Sigmoid colon (tissue), 7 donors: ENCODE results near the gene TMBIM1. TPM values are rescaled to one million over a fixed set of nuclear protein-coding genes. Genes with fewer than 3 reads are reported as not detected.

Experiments used
- DNase-seq: peaks from one replicate; pipeline ENCODE4 v3.0.0-alpha.2; 2019
- H3K27ac ChIP-seq, 4 donors: fragments of 200-600 bp; sonication (generic); one replicate each; pipeline ENCODE4 v1.5.1; 2016 to 2019; ENCODE audit warnings: mild to moderate bottlenecking in 1 of 4
- H3K27me3 ChIP-seq, 3 donors: fragments of 200-600 bp; sonication (generic); one replicate each; pipeline ENCODE4 v1.5.1; 2019; ENCODE audit warnings: mild to moderate bottlenecking in 1 of 3
- H3K36me3 ChIP-seq, 4 donors: fragments of 200-600 bp; sonication (generic); one replicate each; pipeline ENCODE4 v1.5.1; 2016 to 2019
- H3K4me1 ChIP-seq, 4 donors: fragments of 200-600 bp; sonication (generic); one replicate each; pipeline ENCODE4 v1.5.1; 2017 to 2019
- H3K4me3 ChIP-seq, 4 donors: fragments of 200-600 bp; sonication (generic); one replicate each; pipeline ENCODE4 v1.5.1; 2017 to 2019; ENCODE audit warnings: mild to moderate bottlenecking in 2 of 4, moderate library complexity in 1 of 4
- H3K9me3 ChIP-seq, 4 donors: fragments of 200-600 bp in 3 of 4; sonication (generic) in 3 of 4; one replicate each; pipeline versions ENCODE4 v1.5.1 to v1.6.1; 2013 to 2019
- CTCF ChIP-seq, 4 experiments: fragments of 450-650 bp in 3 of 4; fragments of 200-600 bp in 1 of 4; IDR thresholded peaks; one replicate each; pipeline ENCODE4 v1.5.1; 2016 to 2019; ENCODE audit warnings: antibody characterized with exemption in 4 of 4, mild to moderate bottlenecking in 3 of 4, moderate library complexity in 2 of 4
- EP300 ChIP-seq, 4 donors: sonication (generic); formaldehyde crosslinking; IDR thresholded peaks; one replicate each; pipeline ENCODE4 v1.6.1; 2017; ENCODE audit warnings: antibody characterized with exemption in 4 of 4
- POLR2A ChIP-seq, 2 donors: fragments of 450-650 bp; IDR thresholded peaks; one replicate each; pipeline ENCODE4 v1.6.1; 2016; ENCODE audit warnings: antibody characterized with exemption in 2 of 2, mild to moderate bottlenecking in 2 of 2, moderate library complexity in 2 of 2
- POLR2AphosphoS5 ChIP-seq, 4 donors: sonication (generic); formaldehyde crosslinking; IDR thresholded peaks; one replicate each; pipeline ENCODE4 v1.6.1; 2017; ENCODE audit warnings: antibody characterized with exemption in 4 of 4
- WGBS, 2 donors: extraction: QIAGEN DNeasy Blood & Tissue Kit; methylation state at CpG; one replicate each; pipeline ENCODE4 v1.1.7; 2013; 5-methylcytosine and 5-hydroxymethylcytosine counted together
- intact Hi-C: fragments of 100-400 bp; cut with DNase I; formaldehyde crosslinking; loops from one replicate; pipeline ENCODE4 v1.15.1; 2023
- polyA plus RNA-seq, 3 donors: library from polyadenylated mRNA; stranded (reverse); fragments of 200-250 nt; gene quantifications; one replicate each; pipeline ENCODE4 v1.2.3, GENCODE V29; 2013
- total RNA-seq, 4 donors: library from RNA; depleted of rRNA; stranded (reverse); fragments of >200 nt; gene quantifications; one replicate each; pipeline ENCODE4 v1.1.0, GENCODE V29; 2016
- donor health status: healthy with polysubstance abuse.
- donor health status: Bipolar disorder and iron deficiency.
- donor health status: healthy.

Gene TMBIM1
- total and polyA plus RNA-seq, 7 donors: 90.2 to 204 (median 139) TPM

- Histone ChIP-seq H3K4me1 (peaks cover 0 to 2% (median under 1%) of the 10 kb centered on the region in 4 donors), H3K27me3 (no peaks in the 10 kb centered on the region), H3K4me3 (no peak overlapping the region), H3K36me3 (no peaks in the 10 kb centered on the region), H3K27ac (no peak overlapping the region), H3K9me3 (no peaks in the 10 kb centered on the region)
- TF ChIP-seq EP300 (IDR thresholded peaks at IDR 0.05): no peak
- no peak for TF ChIP-seq POLR2AphosphoS5 (IDR thresholded peaks at IDR 0.05)
- TF ChIP-seq CTCF (IDR thresholded peaks at IDR 0.05): no peak
- TF ChIP-seq POLR2A (IDR thresholded peaks at IDR 0.05): no peak
- WGBS, 2 donors: 81 to 86% methylated on average over 18 of the region's 18 CpGs
- DNase-seq: no peak
- intact Hi-C loops: no loop called here
Measured at GRCh38 chr2:218329027-218329825, 36.9 kb upstream of the TMBIM1 start.

GRCh38 chr2:218328294-218328693 is 36.0 kb upstream of the TMBIM1 start:
- 93 to 95% methylated on average over 2 of the region's 2 CpGs for WGBS, 2 donors
- no peak for DNase-seq
- no peaks in the 10 kb centered on the region for H3K9me3 ChIP-seq
- H3K27ac ChIP-seq: no peak overlapping the region
- no peak overlapping the region for H3K4me3 ChIP-seq
- peaks cover 0 to 10% (median 9%) of the 10 kb centered on the region in 4 donors for H3K4me1 ChIP-seq
- H3K27me3 ChIP-seq: no peaks in the 10 kb centered on the region
- TF ChIP-seq POLR2AphosphoS5 (IDR thresholded peaks at IDR 0.05) (no peak), POLR2A (IDR thresholded peaks at IDR 0.05) (no peak), CTCF (IDR thresholded peaks at IDR 0.05) (no peak), EP300 (IDR thresholded peaks at IDR 0.05) (no peak)
- intact Hi-C loops: no loop called here
- no peaks in the 10 kb centered on the region for H3K36me3 ChIP-seq

GRCh38 chr2:218327451-218328210 is 35.3 kb upstream of the TMBIM1 start:
- intact Hi-C loops: no loop called here
- no peak for TF ChIP-seq POLR2AphosphoS5 (IDR thresholded peaks at IDR 0.05)
- no peak for TF ChIP-seq POLR2A (IDR thresholded peaks at IDR 0.05)
- TF ChIP-seq EP300 (IDR thresholded peaks at IDR 0.05): no peak
- TF ChIP-seq CTCF (IDR thresholded peaks at IDR 0.05): no peak
- H3K27ac ChIP-seq: no peak overlapping the region
- H3K36me3 ChIP-seq: no peaks in the 10 kb centered on the region
- 70 to 74% methylated on average over 11 of the region's 11 CpGs for WGBS, 2 donors
- H3K27me3 ChIP-seq: no peaks in the 10 kb centered on the region
- no peaks in the 10 kb centered on the region for H3K9me3 ChIP-seq
- H3K4me1 ChIP-seq: peaks cover 0 to 16% (median 11%) of the 10 kb centered on the region in 4 donors
- H3K4me3 ChIP-seq: no peak overlapping the region
- DNase-seq: no peak

GRCh38 chr2:218326315-218326714 is 34.0 kb upstream of the TMBIM1 start:
- TF ChIP-seq CTCF (IDR thresholded peaks at IDR 0.05) (no peak), EP300 (IDR thresholded peaks at IDR 0.05) (no peak), POLR2AphosphoS5 (IDR thresholded peaks at IDR 0.05) (no peak), POLR2A (IDR thresholded peaks at IDR 0.05) (no peak)
- 75 to 77% methylated on average over 2 of the region's 2 CpGs for WGBS, 2 donors
- H3K4me1 ChIP-seq: peaks cover 0 to 23% (median 16%) of the 10 kb centered on the region in 4 donors
- no peak for DNase-seq
- intact Hi-C loops: no loop called here
- no peak overlapping the region for H3K27ac ChIP-seq
- no peaks in the 10 kb centered on the region for H3K9me3 ChIP-seq
- H3K36me3 ChIP-seq: no peaks in the 10 kb centered on the region
- H3K4me3 ChIP-seq: no peak overlapping the region
- H3K27me3 ChIP-seq: no peaks in the 10 kb centered on the region
